HEK293T (cell line): ENCODE results near the gene EPHA2.

Source experiments
- BHLHE40 ChIP-seq: fragments of 450-650 bp; IDR thresholded peaks from 2 replicates; pipeline ENCODE4 v1.6.1; 2016; ENCODE audit warnings: mild to moderate bottlenecking, moderate library complexity, borderline replicate concordance
- ELF4 ChIP-seq: fragments of 450-650 bp; IDR thresholded peaks from 2 replicates; pipeline ENCODE4 v1.6.1; 2017; ENCODE audit warnings: antibody characterized with exemption
- FOXA1 ChIP-seq: fragments of 450-650 bp; IDR thresholded peaks from 2 replicates; pipeline ENCODE4 v1.6.1; 2016; ENCODE audit warnings: mild to moderate bottlenecking
- FOXM1 ChIP-seq: fragments of 450-650 bp; IDR thresholded peaks from 2 replicates; pipeline ENCODE4 v1.6.1; 2017; ENCODE audit warnings: mild to moderate bottlenecking, borderline replicate concordance
- L3MBTL2 ChIP-seq: fragments of 450-650 bp; conservative IDR thresholded peaks from 2 replicates; pipeline ENCODE4 v1.6.1; 2016; ENCODE audit warnings: mild to moderate bottlenecking
- LEF1 ChIP-seq: fragments of 450-650 bp; IDR thresholded peaks from 2 replicates; pipeline ENCODE4 v1.6.1; 2017; ENCODE audit warnings: mild to moderate bottlenecking, borderline replicate concordance

DNA sequence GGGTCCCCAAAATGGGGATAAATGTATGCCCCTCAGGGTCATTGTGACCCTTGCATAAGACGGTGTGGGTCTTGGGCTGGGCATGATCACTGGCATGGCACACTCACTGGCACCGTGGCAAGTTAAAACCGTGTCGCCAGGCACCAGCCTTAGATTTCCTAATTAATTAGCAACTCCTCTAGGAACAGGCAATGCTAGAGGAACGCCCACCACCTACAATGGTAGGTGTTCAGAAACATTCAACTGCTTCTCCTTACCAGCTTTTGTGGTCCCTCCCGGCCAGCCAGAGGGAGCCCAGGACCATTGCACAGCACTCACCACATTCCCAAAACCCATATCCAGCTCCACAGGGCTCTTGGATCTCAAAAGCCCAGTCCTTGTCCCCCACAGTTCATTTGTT, 36.4 kb downstream of the EPHA2 start:
- TF ChIP-seq ELF4 = no peak
- TF ChIP-seq BHLHE40 = no peak
- TF ChIP-seq FOXM1 = no peak
- TF ChIP-seq FOXA1 = no peak
- no peak for TF ChIP-seq L3MBTL2
- no peak for TF ChIP-seq LEF1
